Mesenchymal stem cell (in vitro differentiated cells and primary cell): ENCODE data around the gene RABGAP1L.
A peak's percentile ranks its signal among the peaks of the same experiment; 100 is the strongest.
"Not testable (repeated sequence)": the region's sequence is repeated elsewhere in the genome, so short reads cannot be mapped to it uniquely, and the experiment has no call there.

Experiments
- DNase-seq: peaks from one replicate; pipeline ENCODE4 v3.0.0-alpha.2; 2013
- H2AFZ ChIP-seq: one replicate; pipeline ENCODE4 v1.6.1; 2013; ENCODE audit warnings: low read depth, mild to moderate bottlenecking, control low read depth, inconsistent platforms, low read length, moderate library complexity
- H2AK5ac ChIP-seq: 2 replicates; pipeline ENCODE4 v1.6.1; 2013; ENCODE audit warnings: low read length, moderate library complexity, mild to moderate bottlenecking, inconsistent platforms; ENCODE audit not compliant: severe bottlenecking
- H2BK120ac ChIP-seq: one replicate; pipeline ENCODE4 v1.6.1; 2013; ENCODE audit warnings: low read depth, mild to moderate bottlenecking, inconsistent platforms, low read length, moderate library complexity
- H2BK12ac ChIP-seq, 2 experiments: one replicate each; pipeline ENCODE4 v1.6.1; 2013; ENCODE audit warnings: inconsistent platforms in 2 of 2, low read length in 2 of 2, mild to moderate bottlenecking in 2 of 2, moderate library complexity in 2 of 2, control low read depth in 1 of 2
- H2BK15ac ChIP-seq: one replicate; pipeline ENCODE4 v1.6.1; 2013; ENCODE audit warnings: mild to moderate bottlenecking, low read depth, inconsistent platforms; ENCODE audit not compliant: poor library complexity, severe bottlenecking
- H2BK5ac ChIP-seq: 2 replicates; pipeline ENCODE4 v1.6.1; 2013; ENCODE audit warnings: low read depth, mild to moderate bottlenecking, low read length, control low read depth, inconsistent platforms; ENCODE audit not compliant: poor library complexity, severe bottlenecking
- H3K14ac ChIP-seq, 2 experiments: one replicate each; pipeline ENCODE4 v1.6.1; 2013; ENCODE audit warnings: inconsistent platforms in 2 of 2, low read length in 2 of 2, control low read depth in 1 of 2, mild to moderate bottlenecking in 1 of 2, moderate library complexity in 1 of 2
- H3K18ac ChIP-seq, 2 experiments: one replicate each; pipeline ENCODE4 v1.6.1; 2013; ENCODE audit warnings: inconsistent platforms in 2 of 2, low read length in 2 of 2, control low read depth in 1 of 2, low read depth in 1 of 2, mild to moderate bottlenecking in 1 of 2
- H3K23ac ChIP-seq, 2 experiments: one replicate each; pipeline ENCODE4 v1.6.1; 2013; ENCODE audit warnings: inconsistent platforms in 2 of 2, low read length in 2 of 2, mild to moderate bottlenecking in 2 of 2, moderate library complexity in 2 of 2, control low read depth in 1 of 2
- H3K27ac ChIP-seq: 2 replicates; pipeline ENCODE4 v1.5.1; 2013; ENCODE audit warnings: mild to moderate bottlenecking, moderate library complexity, low read length, control low read depth, inconsistent platforms; ENCODE audit not compliant: poor library complexity, severe bottlenecking
- H3K27me3 ChIP-seq, 2 experiments: 2 replicates each; pipeline versions ENCODE4 v1.6.1 to v1.7.0; 2013; ENCODE audit warnings: low read length in 2 of 2, mild to moderate bottlenecking in 2 of 2, moderate library complexity in 2 of 2, control low read depth in 1 of 2, inconsistent platforms in 1 of 2; ENCODE audit not compliant: control insufficient read depth in 1 of 2, insufficient read depth in 1 of 2
- H3K36me3 ChIP-seq, 2 experiments: 2 replicates each; pipeline versions ENCODE4 v1.6.1 to v1.7.0; 2013; ENCODE audit warnings: low read length in 2 of 2, control low read depth in 1 of 2, inconsistent platforms in 1 of 2, low read depth in 1 of 2, mild to moderate bottlenecking in 1 of 2; ENCODE audit not compliant: insufficient read depth in 2 of 2, control insufficient read depth in 1 of 2
- H3K4ac ChIP-seq, 2 experiments: one replicate each; pipeline ENCODE4 v1.6.1; 2013; ENCODE audit warnings: inconsistent platforms in 2 of 2, low read length in 2 of 2, mild to moderate bottlenecking in 2 of 2, moderate library complexity in 2 of 2, control low read depth in 1 of 2, low read depth in 1 of 2
- H3K4me1 ChIP-seq: 2 replicates; pipeline ENCODE4 v1.6.1; 2013; ENCODE audit warnings: low read depth, low read length, control low read depth; ENCODE audit not compliant: control insufficient read depth, insufficient read depth
- H3K4me2 ChIP-seq: 2 replicates; pipeline ENCODE4 v1.6.1; 2013; ENCODE audit warnings: low read length, mild to moderate bottlenecking, inconsistent platforms; ENCODE audit not compliant: poor library complexity, severe bottlenecking
- H3K4me3 ChIP-seq, 2 experiments: 2 replicates each; pipeline versions ENCODE4 v1.5.1 to v1.7.0; 2013; ENCODE audit warnings: low read length in 2 of 2, mild to moderate bottlenecking in 2 of 2, control low read depth in 1 of 2, low read depth in 1 of 2; ENCODE audit not compliant: insufficient read depth in 1 of 2
- H3K79me1 ChIP-seq: replicated peaks from 2 replicates; pipeline ENCODE4 v1.6.1; 2013; ENCODE audit warnings: mild to moderate bottlenecking, control low read depth, low read length, inconsistent platforms; ENCODE audit not compliant: poor library complexity, severe bottlenecking
- H3K9ac ChIP-seq: 2 replicates; pipeline ENCODE4 v1.7.0; 2013; ENCODE audit warnings: mild to moderate bottlenecking, low read length, moderate library complexity
- H3K9me3 ChIP-seq: 2 replicates; pipeline ENCODE4 v1.7.0; 2013; ENCODE audit warnings: mild to moderate bottlenecking, low read length; ENCODE audit not compliant: control insufficient read depth
- H4K8ac ChIP-seq: one replicate; pipeline ENCODE4 v1.6.1; 2013; ENCODE audit warnings: inconsistent platforms, mild to moderate bottlenecking, low read length, moderate library complexity
- H4K91ac ChIP-seq: one replicate; pipeline ENCODE4 v1.6.1; 2013; ENCODE audit warnings: mild to moderate bottlenecking, low read length, inconsistent platforms
- WGBS: methylation state at CpG from one replicate; pipeline ENCODE4 v1.1.7; 2013; ENCODE audit warnings: mixed read lengths; 5-methylcytosine and 5-hydroxymethylcytosine counted together

RABGAP1L gene

GRCh38 chr1:174315239-174315638, 155.9 kb downstream of the RABGAP1L start:
- H3K23ac ChIP-seq = no peak overlapping the region

GRCh38 chr1:174320897-174321296, 161.6 kb downstream of the RABGAP1L start:
- H2BK12ac ChIP-seq, H2BK120ac ChIP-seq, H2BK15ac ChIP-seq, H4K91ac ChIP-seq, H3K9ac ChIP-seq, H3K27me3 ChIP-seq, H2AFZ ChIP-seq, H4K8ac ChIP-seq, H3K4ac ChIP-seq, H2AK5ac ChIP-seq, H3K27ac ChIP-seq, DNase-seq, H3K18ac ChIP-seq, H3K4me2 ChIP-seq, H3K23ac ChIP-seq, H3K4me1 ChIP-seq, H2BK5ac ChIP-seq, H3K14ac ChIP-seq: not testable (repeated sequence)
- Histone ChIP-seq H3K9me3 (peaks cover 76% of the 10 kb centered on the region), H3K4me3 (peak overlapping the region in 1 of 2 experiments; percentile 18), H3K36me3 (peaks cover 5 to 13% of the 10 kb centered on the region in 2 experiments), H3K79me1 (peaks cover 11% of the 10 kb centered on the region)
- WGBS = 98% methylated on average over 3 of the region's 3 CpGs

More at GRCh38 chr1:174315239-174315638, 155.9 kb downstream of the RABGAP1L start:
- H3K9ac ChIP-seq = no peak overlapping the region
- H2BK12ac ChIP-seq = no peak overlapping the region
- DNase-seq = no peak
- H3K4me2 ChIP-seq = no peak overlapping the region
- H3K79me1 ChIP-seq = peaks cover 11% of the 10 kb centered on the region
- no peak overlapping the region for H3K27ac ChIP-seq
- peak overlapping the region in 1 of 2 experiments; percentile 25 for H3K4me3 ChIP-seq
- H3K27me3 ChIP-seq = no peaks in the 10 kb centered on the region
- H3K4ac ChIP-seq = no peak overlapping the region
- WGBS = no CpG with 5 or more reads among the region's 2 CpGs
- peaks cover 0 to 6% of the 10 kb centered on the region in 2 experiments for H3K36me3 ChIP-seq
- H2BK5ac ChIP-seq = no peak overlapping the region
- no peak overlapping the region for H2BK120ac ChIP-seq
- no peak overlapping the region for H2AFZ ChIP-seq
- no peak overlapping the region for H4K91ac ChIP-seq
- H3K9me3 ChIP-seq = peaks cover 54% of the 10 kb centered on the region
- no peaks in the 10 kb centered on the region for H3K4me1 ChIP-seq
- no peak overlapping the region for H2BK15ac ChIP-seq
- no peak overlapping the region for H3K18ac ChIP-seq
- no peak overlapping the region for H3K14ac ChIP-seq
- H4K8ac ChIP-seq = no peak overlapping the region
- no peak overlapping the region for H2AK5ac ChIP-seq

GRCh38 chr1:174322202-174322862, 163.0 kb downstream of the RABGAP1L start:
- peaks cover 4% of the 10 kb centered on the region for H3K79me1 ChIP-seq
- H3K14ac ChIP-seq = no peak overlapping the region
- H2BK120ac ChIP-seq = no peak overlapping the region
- no peaks in the 10 kb centered on the region for H3K27me3 ChIP-seq
- 100% methylated on average over 1 of the region's 1 CpG for WGBS
- no peak overlapping the region for H3K4ac ChIP-seq
- no peak overlapping the region for H2AK5ac ChIP-seq
- no peak overlapping the region for H2AFZ ChIP-seq
- H3K23ac ChIP-seq = no peak overlapping the region
- no peak overlapping the region for H2BK5ac ChIP-seq
- H3K36me3 ChIP-seq = peaks cover 5 to 13% of the 10 kb centered on the region in 2 experiments
- no peak overlapping the region for H2BK15ac ChIP-seq
- H4K8ac ChIP-seq = no peak overlapping the region
- H3K4me2 ChIP-seq = no peak overlapping the region
- H3K27ac ChIP-seq = no peak overlapping the region
- no peak overlapping the region for H3K9ac ChIP-seq
- H2BK12ac ChIP-seq = no peak overlapping the region
- no peak overlapping the region for H3K18ac ChIP-seq
- no peak for DNase-seq
- no peak overlapping the region for H3K4me3 ChIP-seq
- H4K91ac ChIP-seq = no peak overlapping the region
- H3K4me1 ChIP-seq = no peaks in the 10 kb centered on the region
- peaks cover 76% of the 10 kb centered on the region for H3K9me3 ChIP-seq

GRCh38 chr1:174324493-174324892, 165.2 kb downstream of the RABGAP1L start:
- no peak overlapping the region for H2BK15ac ChIP-seq
- peaks cover 5 to 13% of the 10 kb centered on the region in 2 experiments for H3K36me3 ChIP-seq
- peaks cover 72% of the 10 kb centered on the region for H3K9me3 ChIP-seq
- no peaks in the 10 kb centered on the region for H3K79me1 ChIP-seq
- no peak overlapping the region for H4K8ac ChIP-seq
- no peak overlapping the region for H3K27ac ChIP-seq
- no peak overlapping the region for H2AK5ac ChIP-seq
- H3K23ac ChIP-seq = no peak overlapping the region
- no peak overlapping the region for H3K4ac ChIP-seq
- H3K4me1 ChIP-seq = no peaks in the 10 kb centered on the region
- DNase-seq = no peak
- H3K4me2 ChIP-seq = no peak overlapping the region
- no peak overlapping the region for H2AFZ ChIP-seq
- H4K91ac ChIP-seq = no peak overlapping the region
- H3K14ac ChIP-seq = no peak overlapping the region
- H3K9ac ChIP-seq = no peak overlapping the region
- no peak overlapping the region for H3K18ac ChIP-seq
- H3K27me3 ChIP-seq = no peaks in the 10 kb centered on the region
- H2BK12ac ChIP-seq = no peak overlapping the region
- H3K4me3 ChIP-seq = no peak overlapping the region
- WGBS = 97% methylated on average over 1 of the region's 1 CpG
- H2BK5ac ChIP-seq = no peak overlapping the region
- no peak overlapping the region for H2BK120ac ChIP-seq
